Breast epithelium (tissue), 4 donors: ENCODE measurements around the gene H6PD. TPM values are rescaled to one million over a fixed set of nuclear protein-coding genes. Genes with fewer than 3 reads are reported as not detected.

Source experiments
- DNase-seq, 2 donors: peaks; one replicate each; pipeline ENCODE4 v3.0.0-alpha.2; 2019; ENCODE audit warnings: low spot score in 2 of 2
- H3K27ac ChIP-seq, 2 donors: fragments of 200-600 bp; sonication (generic) in 1 of 2; one replicate each; pipeline ENCODE4 v1.5.1; 2016 to 2019; ENCODE audit warnings: mild to moderate bottlenecking in 1 of 2
- H3K27me3 ChIP-seq, 2 donors: fragments of 200-600 bp; sonication (generic) in 1 of 2; one replicate each; pipeline versions ENCODE4 v1.5.1 to v1.6.0; 2017 to 2019; ENCODE audit warnings: control low read depth in 1 of 2, mild to moderate bottlenecking in 1 of 2
- H3K36me3 ChIP-seq: fragments of 200-600 bp; one replicate; pipeline ENCODE4 v1.5.1; 2019
- H3K4me1 ChIP-seq, 2 donors: fragments of 200-600 bp; sonication (generic); one replicate each; pipeline ENCODE4 v1.5.1; 2016 to 2019; ENCODE audit warnings: control low read depth in 1 of 2
- H3K4me3 ChIP-seq, 3 donors: fragments of 200-600 bp; sonication (generic); 1 replicate in 2 of 3; 2 replicates in 1 of 3; pipeline ENCODE4 v1.5.1; 2016 to 2019; ENCODE audit warnings: mild to moderate bottlenecking in 3 of 3, moderate library complexity in 2 of 3
- H3K9me3 ChIP-seq, 2 donors: fragments of 200-600 bp; sonication (generic) in 1 of 2; one replicate each; pipeline ENCODE4 v1.5.1; 2016 to 2019; ENCODE audit warnings: control low read depth in 1 of 2
- CTCF ChIP-seq, 3 donors: fragments of 450-650 bp; IDR thresholded peaks; one replicate each; pipeline ENCODE4 v1.5.1; 2016 to 2017; ENCODE audit warnings: antibody characterized with exemption in 3 of 3, mild to moderate bottlenecking in 3 of 3, moderate library complexity in 3 of 3
- POLR2A ChIP-seq: fragments of 450-650 bp; IDR thresholded peaks from one replicate; pipeline ENCODE4 v1.6.1; 2016; ENCODE audit warnings: antibody characterized with exemption, mild to moderate bottlenecking, moderate library complexity
- POLR2AphosphoS5 ChIP-seq, 3 donors: sonication (generic); formaldehyde crosslinking; IDR thresholded peaks; one replicate each; pipeline ENCODE4 v1.6.1; 2017; ENCODE audit warnings: antibody characterized with exemption in 3 of 3
- intact Hi-C: fragments of 100-400 bp; cut with DNase I; formaldehyde crosslinking; loops from one replicate; pipeline ENCODE4 v1.15.1; 2023; ENCODE audit warnings: low total_unique reads
- total RNA-seq, 3 donors: library from RNA; depleted of rRNA; stranded (reverse); fragments of >200 nt; gene quantifications; one replicate each; pipeline ENCODE4 v1.1.0, GENCODE V29; 2016

The H6PD gene
- total RNA-seq, 3 donors from 2014 or later, result 46.4 to 77.4 (median 49.5) TPM

- Histone ChIP-seq H3K27me3 (peaks cover 0 to 32% of the 10 kb centered on the region in 2 donors), H3K9me3 (no peaks in the 10 kb centered on the region), H3K27ac (peak overlapping the region in 1 of 2 donors; percentile 87), H3K4me3 (peak overlapping the region in 1 of 3 donors; percentile 60), H3K36me3 (no peaks in the 10 kb centered on the region), H3K4me1 (peaks cover 0 to 4% of the 10 kb centered on the region in 2 donors)
- intact Hi-C loops, result loop anchor here (5.0 kb wide), 1 partner anchor 1245 kb away; no protein-coding TSS in a partner anchor
- no peak for DNase-seq
- TF ChIP-seq POLR2A (no peak), CTCF (IDR thresholded peaks at IDR 0.05) (no peak), POLR2AphosphoS5 (IDR thresholded peaks at IDR 0.05) (no peak)
These were observed 37.1 kb upstream of the H6PD start for GRCh38 chr1:9197186-9198099.

GRCh38 chr1:9198538-9199361, 35.8 kb upstream of the H6PD start:
- Histone ChIP-seq H3K4me3 (peak overlapping the region in 2 of 3 donors; percentile 25 to 60), H3K4me1 (peaks cover 0 to 8% of the 10 kb centered on the region in 2 donors), H3K9me3 (no peaks in the 10 kb centered on the region), H3K27me3 (peaks cover 0 to 42% of the 10 kb centered on the region in 2 donors), H3K27ac (peak overlapping the region in 1 of 2 donors; percentile 87), H3K36me3 (no peaks in the 10 kb centered on the region)
- intact Hi-C loops, result loop anchor here (5.0 kb wide), 1 partner anchor 1246 kb away; no protein-coding TSS in a partner anchor
- DNase-seq, result no peak
- TF ChIP-seq CTCF (IDR thresholded peaks at IDR 0.05) (no peak), POLR2AphosphoS5 (IDR thresholded peaks at IDR 0.05) (no peak), POLR2A (no peak)

GRCh38 chr1:9200441-9200840, 34.1 kb upstream of the H6PD start:
- H3K4me1 ChIP-seq, result peaks cover 0 to 8% of the 10 kb centered on the region in 2 donors
- no peak for TF ChIP-seq POLR2A
- TF ChIP-seq CTCF (IDR thresholded peaks at IDR 0.05), result no peak
- TF ChIP-seq POLR2AphosphoS5 (IDR thresholded peaks at IDR 0.05), result no peak
- peaks cover 0 to 43% of the 10 kb centered on the region in 2 donors for H3K27me3 ChIP-seq
- no peaks in the 10 kb centered on the region for H3K36me3 ChIP-seq
- intact Hi-C loops, result no loop called here
- H3K9me3 ChIP-seq, result no peaks in the 10 kb centered on the region
- H3K4me3 ChIP-seq, result no peak overlapping the region
- H3K27ac ChIP-seq, result no peak overlapping the region
- DNase-seq, result no peak

GRCh38 chr1:9201401-9202239, 33.0 kb upstream of the H6PD start:
- DNase-seq, result no peak
- intact Hi-C loops, result no loop called here
- Histone ChIP-seq H3K27ac (peak overlapping the region in 1 of 2 donors; percentile 20), H3K27me3 (peaks cover 0 to 43% of the 10 kb centered on the region in 2 donors), H3K4me3 (peak overlapping the region; percentile 34 to 65 (median 34)), H3K9me3 (no peaks in the 10 kb centered on the region), H3K36me3 (no peaks in the 10 kb centered on the region), H3K4me1 (peaks cover 0 to 8% of the 10 kb centered on the region in 2 donors)
- TF ChIP-seq CTCF (IDR thresholded peaks at IDR 0.05), result no peak
- TF ChIP-seq POLR2AphosphoS5 (IDR thresholded peaks at IDR 0.05), result no peak
- no peak for TF ChIP-seq POLR2A
